GM23338 (cell line): Measurements from ENCODE around the gene FBXO28. TPM values are rescaled to one million over a fixed set of nuclear protein-coding genes. Genes with fewer than 3 reads are reported as not detected.

ENCODE experiments used
- ATAC-seq: fragments of 200-7000 bp; cut with Tn5 transposase; 3 replicates; pipeline ENCODE4 v1.9.1; 2020
- DNase-seq: peaks from one replicate; pipeline ENCODE4 v3.0.0-alpha.2; 2015; ENCODE audit warnings: low spot score
- H2AFZ ChIP-seq: fragments of 200-600 bp; sonication (generic); 2 replicates; pipeline ENCODE4 v1.8.0; 2016; ENCODE audit warnings: antibody characterized with exemption, mild to moderate bottlenecking, moderate library complexity
- H3F3A ChIP-seq: fragments of 200-600 bp; sonication (generic); replicated peaks from 2 replicates; pipeline ENCODE4 v1.8.0; 2017; ENCODE audit warnings: antibody characterized with exemption, mixed run types, low read depth
- H3K27ac ChIP-seq: fragments of 200-600 bp; sonication (generic); 2 replicates; pipeline ENCODE4 v1.6.1; 2016; ENCODE audit warnings: low read depth
- H3K27me3 ChIP-seq: fragments of 200-600 bp; sonication (generic); 2 replicates; pipeline ENCODE4 v1.8.0; 2016; ENCODE audit warnings: mild to moderate bottlenecking, mixed run types, moderate library complexity; ENCODE audit not compliant: insufficient read depth
- H3K36me3 ChIP-seq: fragments of 200-600 bp; sonication (generic); 2 replicates; pipeline ENCODE4 v1.8.0; 2016; ENCODE audit warnings: mild to moderate bottlenecking; ENCODE audit not compliant: insufficient read depth
- H3K4me1 ChIP-seq: fragments of 200-600 bp; sonication (generic); 2 replicates; pipeline ENCODE4 v1.8.0; 2016; ENCODE audit warnings: mild to moderate bottlenecking, moderate library complexity; ENCODE audit not compliant: insufficient read depth
- H3K4me2 ChIP-seq: fragments of 200-600 bp; sonication (generic); 2 replicates; pipeline ENCODE4 v1.7.1; 2017; ENCODE audit warnings: mixed run types
- H3K4me3 ChIP-seq: fragments of 200-600 bp; sonication (generic); 2 replicates; pipeline ENCODE4 v1.6.1; 2016; ENCODE audit warnings: mixed run types
- H3K79me2 ChIP-seq: fragments of 200-600 bp; sonication (generic); replicated peaks from 2 replicates; pipeline ENCODE4 v1.8.0; 2017; ENCODE audit warnings: mild to moderate bottlenecking; ENCODE audit not compliant: insufficient read depth
- H3K9me2 ChIP-seq: fragments of 200-600 bp; sonication (generic); 2 replicates; pipeline ENCODE4 v1.8.0; 2017; ENCODE audit not compliant: insufficient read depth
- H4K20me1 ChIP-seq: fragments of 200-600 bp; sonication (generic); replicated peaks from 2 replicates; pipeline ENCODE4 v1.8.0; 2017; ENCODE audit warnings: mild to moderate bottlenecking; ENCODE audit not compliant: insufficient read depth
- H3K27ac Mint-ChIP-seq: 2 replicates; pipeline ENCODE4 v1.8.0; 2020; ENCODE audit warnings: inconsistent platforms, mild to moderate bottlenecking, moderate library complexity, mixed read lengths
- H3K27me3 Mint-ChIP-seq: 3 replicates; pipeline ENCODE4 v1.8.0; 2022; ENCODE audit warnings: low read depth, mild to moderate bottlenecking, moderate library complexity, mixed read lengths, inconsistent platforms; ENCODE audit not compliant: insufficient read depth, poor library complexity
- H3K36me3 Mint-ChIP-seq: 3 replicates; pipeline ENCODE4 v1.8.0; 2021; ENCODE audit warnings: low read depth, mild to moderate bottlenecking, inconsistent platforms, moderate library complexity, mixed read lengths
- H3K4me1 Mint-ChIP-seq: 3 replicates; pipeline ENCODE4 v1.8.0; 2020; ENCODE audit warnings: mild to moderate bottlenecking, inconsistent platforms, mixed read lengths
- H3K4me3 Mint-ChIP-seq: 3 replicates; pipeline ENCODE4 v1.8.0; 2021; ENCODE audit warnings: moderate library complexity, mild to moderate bottlenecking, inconsistent platforms, mixed read lengths
- H3K9me3 Mint-ChIP-seq: 3 replicates; pipeline ENCODE4 v1.8.0; 2020; ENCODE audit warnings: moderate library complexity, mild to moderate bottlenecking, inconsistent platforms, mixed read lengths
- CREB1 ChIP-seq: fragments of 250-450 bp; sonication (Bioruptor Pico); IDR thresholded peaks from 2 replicates; pipeline ENCODE4 v1.5.0; 2020; ENCODE audit warnings: low read depth, mild to moderate bottlenecking, moderate library complexity
- EZH2 ChIP-seq: fragments of 200-600 bp; sonication (generic); IDR thresholded peaks from one replicate; pipeline ENCODE4 v1.8.0; 2017; ENCODE audit warnings: antibody characterized with exemption, mild to moderate bottlenecking, low read depth; ENCODE audit not compliant: unreplicated experiment
- EZH2phosphoT487 ChIP-seq: fragments of 200-600 bp; sonication (generic); IDR thresholded peaks from one replicate; pipeline ENCODE4 v1.8.1; 2018; ENCODE audit warnings: antibody characterized with exemption; ENCODE audit not compliant: unreplicated experiment
- JUNB ChIP-seq: IDR thresholded peaks from one replicate; pipeline ENCODE4 v1.6.1; 2016; ENCODE audit warnings: antibody characterized with exemption; ENCODE audit not compliant: unreplicated experiment
- NANOG ChIP-seq: IDR thresholded peaks from 2 replicates; pipeline ENCODE4 v1.6.1; 2016; ENCODE audit warnings: antibody characterized with exemption, borderline replicate concordance
- POLR2AphosphoS5 ChIP-seq: IDR thresholded peaks from 2 replicates; pipeline ENCODE4 v1.6.1; 2016; ENCODE audit warnings: antibody characterized with exemption, low read depth
- STAT1 ChIP-seq: IDR thresholded peaks from one replicate; pipeline ENCODE4 v1.6.1; 2016; ENCODE audit warnings: antibody characterized with exemption; ENCODE audit not compliant: unreplicated experiment
- ZNF114 ChIP-seq: fragments of 250-450 bp; sonication (Bioruptor Pico); IDR thresholded peaks from 2 replicates; pipeline ENCODE4 v1.5.0; 2020; ENCODE audit warnings: mild to moderate bottlenecking, moderate library complexity
- ZNF331 ChIP-seq: fragments of 250-450 bp; sonication (Bioruptor Pico); IDR thresholded peaks from 2 replicates; pipeline ENCODE4 v1.5.0; 2020; ENCODE audit warnings: low read depth, mild to moderate bottlenecking, moderate library complexity
- polyA plus RNA-seq: library from polyadenylated mRNA; unstranded; fragments of >200 nt; fragmentation: Nextera tagmentation; extraction: Ambion mirVana; gene quantifications from 2 replicates; pipeline ENCODE4 v1.2.1, GENCODE V29; 2016
- total RNA-seq: library from RNA; depleted of rRNA; stranded (reverse); fragments of >200 nt; shearing (Covaris generic); gene quantifications from 2 replicates; pipeline ENCODE4 v1.2.3, GENCODE V29; 2014
- TF ChIP-seq, protein P1 (sequence below): IDR thresholded peaks from one replicate; pipeline ENCODE4 v1.6.1; 2018; ENCODE audit warnings: antibody characterized with exemption; ENCODE audit not compliant: unreplicated experiment
- TF ChIP-seq, protein P2 (sequence below): fragments of 250-450 bp; sonication (Bioruptor Pico); IDR thresholded peaks from 2 replicates; pipeline ENCODE4 v1.5.0; 2020; ENCODE audit warnings: mild to moderate bottlenecking, moderate library complexity
- TF ChIP-seq, protein P3 (sequence below), 2 experiments: fragments of 200-600 bp in 1 of 2; sonication (generic) in 1 of 2; conservative IDR thresholded peaks; 2 replicates each; pipeline versions ENCODE4 v1.5.1 to v1.6.1; 2016 to 2017; ENCODE audit warnings: antibody characterized with exemption in 2 of 2, low read depth in 2 of 2, mild to moderate bottlenecking in 2 of 2, moderate library complexity in 1 of 2
- TF ChIP-seq, protein P4 (sequence below): IDR thresholded peaks from 2 replicates; pipeline ENCODE4 v1.6.1; 2016; ENCODE audit warnings: antibody characterized with exemption

The FBXO28 gene
- total and polyA plus RNA-seq, 2 experiments from 2014 or later, result 16.9 to 45.2 TPM

DNA sequence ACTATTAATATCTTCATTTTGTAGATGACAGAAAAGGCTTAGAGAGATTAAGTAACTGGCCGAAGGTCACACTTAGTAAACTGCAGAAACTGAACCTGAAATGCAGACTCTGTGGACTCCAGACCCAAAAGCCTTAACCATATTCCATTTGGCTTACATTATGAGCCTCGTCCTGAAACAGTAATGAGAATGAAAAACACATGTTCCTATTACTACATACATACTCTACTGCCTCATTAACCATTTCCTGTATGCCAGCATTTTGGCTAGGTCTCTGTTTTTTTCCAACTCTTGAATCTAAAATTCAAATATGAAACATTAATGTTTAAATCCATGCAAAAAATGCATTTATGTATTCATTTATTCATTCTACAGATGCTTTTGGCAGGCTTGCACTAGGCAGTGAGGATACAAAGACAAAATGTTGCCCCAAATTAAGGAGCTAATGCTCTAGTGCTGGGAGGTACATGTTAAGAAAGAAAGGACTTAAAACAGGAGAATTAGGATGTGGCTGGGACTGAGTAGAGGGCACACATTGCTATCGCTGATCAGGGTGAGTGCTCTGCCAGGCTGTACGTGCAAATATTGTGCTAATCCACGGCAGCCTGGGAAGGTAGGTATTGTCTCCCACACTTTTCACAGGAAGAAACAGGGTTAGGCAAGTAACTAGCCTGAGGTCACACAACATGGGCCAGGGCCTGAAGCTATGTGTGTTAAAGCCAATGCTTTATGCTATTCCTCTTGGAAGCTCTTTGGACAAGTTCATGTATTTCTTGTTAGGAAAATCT is 83.1 kb downstream of the FBXO28 start:
- H3K27ac ChIP-seq, result no peak overlapping the region; the same call in 1 of the 2 replicates
- H3F3A ChIP-seq, result 0 out of 2 replicates have a peak, but pooled peaks cover 9% of the 10 kb centered on the region
- H3K9me2 ChIP-seq, result no peaks in the 10 kb centered on the region
- no peak overlapping the region for H3K4me3 Mint-ChIP-seq
- no peak for TF ChIP-seq EZH2
- TF ChIP-seq NANOG, result no peak
- no peak for TF ChIP-seq POLR2AphosphoS5
- TF ChIP-seq, protein P1, sequence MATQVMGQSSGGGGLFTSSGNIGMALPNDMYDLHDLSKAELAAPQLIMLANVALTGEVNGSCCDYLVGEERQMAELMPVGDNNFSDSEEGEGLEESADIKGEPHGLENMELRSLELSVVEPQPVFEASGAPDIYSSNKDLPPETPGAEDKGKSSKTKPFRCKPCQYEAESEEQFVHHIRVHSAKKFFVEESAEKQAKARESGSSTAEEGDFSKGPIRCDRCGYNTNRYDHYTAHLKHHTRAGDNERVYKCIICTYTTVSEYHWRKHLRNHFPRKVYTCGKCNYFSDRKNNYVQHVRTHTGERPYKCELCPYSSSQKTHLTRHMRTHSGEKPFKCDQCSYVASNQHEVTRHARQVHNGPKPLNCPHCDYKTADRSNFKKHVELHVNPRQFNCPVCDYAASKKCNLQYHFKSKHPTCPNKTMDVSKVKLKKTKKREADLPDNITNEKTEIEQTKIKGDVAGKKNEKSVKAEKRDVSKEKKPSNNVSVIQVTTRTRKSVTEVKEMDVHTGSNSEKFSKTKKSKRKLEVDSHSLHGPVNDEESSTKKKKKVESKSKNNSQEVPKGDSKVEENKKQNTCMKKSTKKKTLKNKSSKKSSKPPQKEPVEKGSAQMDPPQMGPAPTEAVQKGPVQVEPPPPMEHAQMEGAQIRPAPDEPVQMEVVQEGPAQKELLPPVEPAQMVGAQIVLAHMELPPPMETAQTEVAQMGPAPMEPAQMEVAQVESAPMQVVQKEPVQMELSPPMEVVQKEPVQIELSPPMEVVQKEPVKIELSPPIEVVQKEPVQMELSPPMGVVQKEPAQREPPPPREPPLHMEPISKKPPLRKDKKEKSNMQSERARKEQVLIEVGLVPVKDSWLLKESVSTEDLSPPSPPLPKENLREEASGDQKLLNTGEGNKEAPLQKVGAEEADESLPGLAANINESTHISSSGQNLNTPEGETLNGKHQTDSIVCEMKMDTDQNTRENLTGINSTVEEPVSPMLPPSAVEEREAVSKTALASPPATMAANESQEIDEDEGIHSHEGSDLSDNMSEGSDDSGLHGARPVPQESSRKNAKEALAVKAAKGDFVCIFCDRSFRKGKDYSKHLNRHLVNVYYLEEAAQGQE, result no peak
- TF ChIP-seq, protein P2, sequence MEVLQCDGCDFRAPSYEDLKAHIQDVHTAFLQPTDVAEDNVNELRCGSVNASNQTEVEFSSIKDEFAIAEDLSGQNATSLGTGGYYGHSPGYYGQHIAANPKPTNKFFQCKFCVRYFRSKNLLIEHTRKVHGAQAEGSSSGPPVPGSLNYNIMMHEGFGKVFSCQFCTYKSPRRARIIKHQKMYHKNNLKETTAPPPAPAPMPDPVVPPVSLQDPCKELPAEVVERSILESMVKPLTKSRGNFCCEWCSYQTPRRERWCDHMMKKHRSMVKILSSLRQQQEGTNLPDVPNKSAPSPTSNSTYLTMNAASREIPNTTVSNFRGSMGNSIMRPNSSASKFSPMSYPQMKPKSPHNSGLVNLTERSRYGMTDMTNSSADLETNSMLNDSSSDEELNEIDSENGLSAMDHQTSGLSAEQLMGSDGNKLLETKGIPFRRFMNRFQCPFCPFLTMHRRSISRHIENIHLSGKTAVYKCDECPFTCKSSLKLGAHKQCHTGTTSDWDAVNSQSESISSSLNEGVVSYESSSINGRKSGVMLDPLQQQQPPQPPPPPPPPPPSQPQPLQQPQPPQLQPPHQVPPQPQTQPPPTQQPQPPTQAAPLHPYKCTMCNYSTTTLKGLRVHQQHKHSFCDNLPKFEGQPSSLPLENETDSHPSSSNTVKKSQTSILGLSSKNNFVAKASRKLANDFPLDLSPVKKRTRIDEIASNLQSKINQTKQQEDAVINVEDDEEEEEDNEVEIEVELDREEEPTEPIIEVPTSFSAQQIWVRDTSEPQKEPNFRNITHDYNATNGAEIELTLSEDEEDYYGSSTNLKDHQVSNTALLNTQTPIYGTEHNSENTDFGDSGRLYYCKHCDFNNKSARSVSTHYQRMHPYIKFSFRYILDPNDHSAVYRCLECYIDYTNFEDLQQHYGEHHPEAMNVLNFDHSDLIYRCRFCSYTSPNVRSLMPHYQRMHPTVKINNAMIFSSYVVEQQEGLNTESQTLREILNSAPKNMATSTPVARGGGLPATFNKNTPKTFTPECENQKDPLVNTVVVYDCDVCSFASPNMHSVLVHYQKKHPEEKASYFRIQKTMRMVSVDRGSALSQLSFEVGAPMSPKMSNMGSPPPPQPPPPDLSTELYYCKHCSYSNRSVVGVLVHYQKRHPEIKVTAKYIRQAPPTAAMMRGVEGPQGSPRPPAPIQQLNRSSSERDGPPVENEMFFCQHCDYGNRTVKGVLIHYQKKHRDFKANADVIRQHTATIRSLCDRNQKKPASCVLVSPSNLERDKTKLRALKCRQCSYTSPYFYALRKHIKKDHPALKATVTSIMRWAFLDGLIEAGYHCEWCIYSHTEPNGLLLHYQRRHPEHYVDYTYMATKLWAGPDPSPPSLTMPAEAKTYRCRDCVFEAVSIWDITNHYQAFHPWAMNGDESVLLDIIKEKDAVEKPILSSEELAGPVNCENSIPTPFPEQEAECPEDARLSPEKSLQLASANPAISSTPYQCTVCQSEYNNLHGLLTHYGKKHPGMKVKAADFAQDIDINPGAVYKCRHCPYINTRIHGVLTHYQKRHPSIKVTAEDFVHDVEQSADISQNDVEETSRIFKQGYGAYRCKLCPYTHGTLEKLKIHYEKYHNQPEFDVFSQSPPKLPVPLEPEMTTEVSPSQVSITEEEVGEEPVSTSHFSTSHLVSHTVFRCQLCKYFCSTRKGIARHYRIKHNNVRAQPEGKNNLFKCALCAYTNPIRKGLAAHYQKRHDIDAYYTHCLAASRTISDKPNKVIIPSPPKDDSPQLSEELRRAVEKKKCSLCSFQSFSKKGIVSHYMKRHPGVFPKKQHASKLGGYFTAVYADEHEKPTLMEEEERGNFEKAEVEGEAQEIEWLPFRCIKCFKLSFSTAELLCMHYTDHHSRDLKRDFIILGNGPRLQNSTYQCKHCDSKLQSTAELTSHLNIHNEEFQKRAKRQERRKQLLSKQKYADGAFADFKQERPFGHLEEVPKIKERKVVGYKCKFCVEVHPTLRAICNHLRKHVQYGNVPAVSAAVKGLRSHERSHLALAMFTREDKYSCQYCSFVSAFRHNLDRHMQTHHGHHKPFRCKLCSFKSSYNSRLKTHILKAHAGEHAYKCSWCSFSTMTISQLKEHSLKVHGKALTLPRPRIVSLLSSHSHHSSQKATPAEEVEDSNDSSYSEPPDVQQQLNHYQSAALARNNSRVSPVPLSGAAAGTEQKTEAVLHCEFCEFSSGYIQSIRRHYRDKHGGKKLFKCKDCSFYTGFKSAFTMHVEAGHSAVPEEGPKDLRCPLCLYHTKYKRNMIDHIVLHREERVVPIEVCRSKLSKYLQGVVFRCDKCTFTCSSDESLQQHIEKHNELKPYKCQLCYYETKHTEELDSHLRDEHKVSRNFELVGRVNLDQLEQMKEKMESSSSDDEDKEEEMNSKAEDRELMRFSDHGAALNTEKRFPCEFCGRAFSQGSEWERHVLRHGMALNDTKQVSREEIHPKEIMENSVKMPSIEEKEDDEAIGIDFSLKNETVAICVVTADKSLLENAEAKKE (CRISPR knock-in tag), result no peak
- TF ChIP-seq STAT1, result no peak
- no peak for TF ChIP-seq JUNB
- TF ChIP-seq, protein P3, sequence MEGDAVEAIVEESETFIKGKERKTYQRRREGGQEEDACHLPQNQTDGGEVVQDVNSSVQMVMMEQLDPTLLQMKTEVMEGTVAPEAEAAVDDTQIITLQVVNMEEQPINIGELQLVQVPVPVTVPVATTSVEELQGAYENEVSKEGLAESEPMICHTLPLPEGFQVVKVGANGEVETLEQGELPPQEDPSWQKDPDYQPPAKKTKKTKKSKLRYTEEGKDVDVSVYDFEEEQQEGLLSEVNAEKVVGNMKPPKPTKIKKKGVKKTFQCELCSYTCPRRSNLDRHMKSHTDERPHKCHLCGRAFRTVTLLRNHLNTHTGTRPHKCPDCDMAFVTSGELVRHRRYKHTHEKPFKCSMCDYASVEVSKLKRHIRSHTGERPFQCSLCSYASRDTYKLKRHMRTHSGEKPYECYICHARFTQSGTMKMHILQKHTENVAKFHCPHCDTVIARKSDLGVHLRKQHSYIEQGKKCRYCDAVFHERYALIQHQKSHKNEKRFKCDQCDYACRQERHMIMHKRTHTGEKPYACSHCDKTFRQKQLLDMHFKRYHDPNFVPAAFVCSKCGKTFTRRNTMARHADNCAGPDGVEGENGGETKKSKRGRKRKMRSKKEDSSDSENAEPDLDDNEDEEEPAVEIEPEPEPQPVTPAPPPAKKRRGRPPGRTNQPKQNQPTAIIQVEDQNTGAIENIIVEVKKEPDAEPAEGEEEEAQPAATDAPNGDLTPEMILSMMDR (conservative IDR thresholded peaks at IDR 0.05; ENCODE audit: low read depth in 2 of 2), result no peak
- TF ChIP-seq, protein P4, sequence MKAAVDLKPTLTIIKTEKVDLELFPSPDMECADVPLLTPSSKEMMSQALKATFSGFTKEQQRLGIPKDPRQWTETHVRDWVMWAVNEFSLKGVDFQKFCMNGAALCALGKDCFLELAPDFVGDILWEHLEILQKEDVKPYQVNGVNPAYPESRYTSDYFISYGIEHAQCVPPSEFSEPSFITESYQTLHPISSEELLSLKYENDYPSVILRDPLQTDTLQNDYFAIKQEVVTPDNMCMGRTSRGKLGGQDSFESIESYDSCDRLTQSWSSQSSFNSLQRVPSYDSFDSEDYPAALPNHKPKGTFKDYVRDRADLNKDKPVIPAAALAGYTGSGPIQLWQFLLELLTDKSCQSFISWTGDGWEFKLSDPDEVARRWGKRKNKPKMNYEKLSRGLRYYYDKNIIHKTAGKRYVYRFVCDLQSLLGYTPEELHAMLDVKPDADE, result no peak
- no peak for TF ChIP-seq CREB1
- TF ChIP-seq ZNF114, result no peak
- no peak for TF ChIP-seq EZH2phosphoT487
- TF ChIP-seq ZNF331 (CRISPR knock-in tag), result no peak
- H3K36me3 Mint-ChIP-seq, result peaks cover 25% of the 10 kb centered on the region
- H2AFZ ChIP-seq, result no peak overlapping the region
- no peak overlapping the region for H3K4me2 ChIP-seq
- H3K4me3 ChIP-seq, result no peak overlapping the region
- H4K20me1 ChIP-seq, result 0 out of 2 replicates have a peak, but pooled peaks cover 6% of the 10 kb centered on the region
- no peak overlapping the region for H3K27ac Mint-ChIP-seq
- H3K36me3 ChIP-seq, result no peaks in the 10 kb centered on the region
- H3K4me1 Mint-ChIP-seq, result peaks cover 9% of the 10 kb centered on the region
- ATAC-seq (no peak), DNase-seq (no peak)
- no peaks in the 10 kb centered on the region for H3K4me1 ChIP-seq
- H3K9me3 Mint-ChIP-seq, result no peaks in the 10 kb centered on the region
- H3K27me3 Mint-ChIP-seq, result no peaks in the 10 kb centered on the region
- H3K79me2 ChIP-seq, result peaks cover 4% of the 10 kb centered on the region; the same call in 1 of the 2 replicates
- no peaks in the 10 kb centered on the region for H3K27me3 ChIP-seq
